HS-5 (cell line): Measurements from ENCODE around the gene PDRG1.
"Not testable (repeated sequence)": the region's sequence is repeated elsewhere in the genome, so short reads cannot be mapped to it uniquely, and the experiment has no call there.

Source experiments
- DNase-seq: peaks from one replicate; pipeline ENCODE4 v3.0.0-alpha.2; 2012; ENCODE audit warnings: low read depth

The PDRG1 gene

GRCh38 chr20:31966991-31967655, 15.3 kb upstream of the PDRG1 start:
- no peak for DNase-seq

- DNase-seq: no peak
Observed at GRCh38 chr20:31963889-31964288, 12.0 kb upstream of the PDRG1 start.

GRCh38 chr20:31962761-31963160, 10.9 kb upstream of the PDRG1 start:
- no peak for DNase-seq

- no peak for DNase-seq
Observed at GRCh38 chr20:31956556-31957526, 5.0 kb upstream of the PDRG1 start.

- no peak for DNase-seq
Observed at GRCh38 chr20:31954500-31954899, 2.7 kb upstream of the PDRG1 start.

DNA sequence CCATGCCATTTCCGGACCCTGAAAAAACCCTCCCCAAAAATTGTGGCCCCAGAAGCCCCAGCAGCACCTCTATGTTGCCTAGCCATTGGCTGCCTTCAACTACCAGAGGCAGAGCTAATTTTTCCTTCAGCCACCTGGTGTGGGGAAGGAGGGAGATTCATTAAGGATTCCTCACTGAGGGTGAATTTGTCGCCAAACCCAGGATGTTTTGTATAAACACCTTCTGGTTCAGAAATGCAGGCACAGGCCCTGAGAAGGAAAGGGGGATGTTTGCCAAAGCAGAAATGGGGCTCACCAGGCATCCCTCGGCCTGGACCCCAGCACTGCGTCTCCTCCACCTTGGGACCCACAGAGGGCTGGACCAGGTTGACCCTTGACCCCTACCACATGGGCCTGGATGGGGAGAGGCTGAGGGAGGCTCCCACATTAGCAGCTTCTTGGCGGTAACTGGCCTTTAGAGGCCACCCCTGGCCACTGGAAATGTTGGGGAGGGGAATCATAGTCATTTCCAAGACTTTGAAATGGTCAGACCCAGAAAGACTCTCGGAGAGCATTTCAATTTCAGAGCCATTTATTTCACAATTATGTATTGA, 1.8 kb upstream of the PDRG1 start:
- DNase-seq: no peak

GRCh38 chr20:31951203-31951529, 680 bp downstream of the PDRG1 start:
- DNase-seq: no peak

DNA sequence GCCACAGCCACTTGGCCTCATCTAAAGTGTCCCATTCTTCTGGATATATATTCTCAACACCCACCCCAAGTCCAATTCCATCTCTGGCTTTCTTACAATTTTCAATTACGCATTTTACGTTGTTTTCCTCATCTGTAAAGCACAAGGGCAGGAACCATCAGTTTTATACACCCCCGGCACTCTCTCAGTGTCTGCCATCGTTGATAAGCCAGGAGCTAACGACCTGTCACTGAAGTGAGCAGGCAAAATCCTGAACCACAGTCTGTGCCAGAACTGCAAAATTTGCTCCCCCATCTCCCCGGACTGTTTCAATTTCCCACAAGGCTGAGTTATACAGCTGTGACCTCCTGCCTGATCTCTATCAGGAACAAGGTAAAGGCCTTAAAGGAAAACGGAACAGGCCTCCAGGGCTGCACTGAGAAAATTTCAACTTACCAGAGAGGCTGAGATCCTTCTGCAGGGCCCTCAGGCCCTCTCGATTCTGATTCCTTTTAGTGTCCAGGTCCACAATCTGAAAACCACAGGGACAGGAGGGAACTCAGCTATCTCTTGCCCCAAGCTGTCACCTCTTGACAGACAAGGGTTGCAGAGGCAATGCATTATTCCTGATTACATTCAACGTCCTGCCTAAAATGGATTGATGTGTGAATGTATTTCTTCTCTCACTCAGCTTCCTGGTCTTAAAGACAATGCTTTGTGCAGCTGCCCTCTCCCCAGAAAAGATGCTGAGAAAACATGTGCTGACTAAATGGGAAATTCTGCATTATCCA, 1.8 kb downstream of the PDRG1 start:
- DNase-seq: no peak

- no peak for DNase-seq
Observed at GRCh38 chr20:31948008-31948407, 3.8 kb downstream of the PDRG1 start.

DNA sequence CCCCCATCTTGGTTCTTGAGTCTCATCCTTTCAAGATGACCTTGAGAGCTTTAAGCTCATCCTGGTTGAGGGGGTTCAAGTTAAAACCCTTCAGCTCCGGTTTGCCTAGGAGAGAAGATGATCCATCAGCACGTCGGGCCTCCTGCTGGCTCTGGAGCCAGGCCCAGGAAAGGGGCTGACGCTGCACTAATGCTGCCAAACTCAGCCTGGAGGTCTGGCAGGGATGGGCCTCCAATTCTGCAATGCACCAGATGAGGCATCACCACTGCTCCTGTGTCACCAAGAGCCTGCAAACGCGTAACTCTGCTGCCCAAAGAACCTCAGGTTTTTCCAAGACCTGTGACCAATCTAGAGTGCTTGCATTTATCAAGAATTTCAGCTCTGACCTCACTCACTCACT, 6.1 kb downstream of the PDRG1 start:
- DNase-seq: no peak

GRCh38 chr20:31945319-31945718, 6.5 kb downstream of the PDRG1 start:
- DNase-seq: no peak

GRCh38 chr20:31943052-31943471, 8.8 kb downstream of the PDRG1 start:
- no peak for DNase-seq

DNA sequence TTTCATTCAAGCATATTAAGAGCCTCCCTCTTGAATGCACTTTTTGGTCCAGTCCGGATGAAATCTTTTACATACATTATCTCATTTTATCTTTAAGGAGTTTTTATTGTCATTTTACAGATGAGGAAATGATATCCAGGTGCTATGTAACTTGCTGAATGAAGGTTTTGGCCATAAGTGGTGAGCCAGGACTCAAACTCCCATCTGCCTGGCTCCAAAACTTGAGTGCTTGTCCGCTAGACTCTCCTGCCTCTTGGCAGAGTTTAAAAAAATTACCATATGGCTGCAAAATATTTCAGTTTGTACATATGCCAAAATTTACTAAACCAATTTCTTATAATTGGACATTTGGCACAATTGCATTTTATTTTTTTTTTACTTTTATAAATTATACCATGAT, 12.2 kb downstream of the PDRG1 start:
- DNase-seq: no peak

DNA sequence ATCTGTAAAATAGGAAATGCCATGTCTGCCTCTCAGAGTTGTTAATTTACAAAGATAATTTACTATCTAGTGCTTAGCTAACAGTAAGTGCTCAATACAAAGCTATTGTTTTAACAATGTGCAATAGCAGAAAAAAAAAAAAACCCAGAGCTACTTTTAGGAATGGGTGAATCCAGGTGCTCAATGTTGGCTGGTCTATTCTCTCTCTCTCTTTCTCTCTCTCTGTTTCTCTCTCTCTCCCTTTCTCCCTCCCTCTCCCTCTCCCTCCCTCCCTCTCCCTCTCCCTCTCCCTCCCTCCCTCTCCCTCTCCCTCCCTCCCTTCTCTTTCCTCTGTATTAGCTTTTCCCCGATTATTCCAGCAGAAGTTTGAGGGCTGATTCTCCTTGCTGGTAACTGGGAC, 14.0 kb downstream of the PDRG1 start:
- DNase-seq: no peak

- DNase-seq: no peak
Observed at GRCh38 chr20:31936420-31936819, 15.4 kb downstream of the PDRG1 start.

DNA sequence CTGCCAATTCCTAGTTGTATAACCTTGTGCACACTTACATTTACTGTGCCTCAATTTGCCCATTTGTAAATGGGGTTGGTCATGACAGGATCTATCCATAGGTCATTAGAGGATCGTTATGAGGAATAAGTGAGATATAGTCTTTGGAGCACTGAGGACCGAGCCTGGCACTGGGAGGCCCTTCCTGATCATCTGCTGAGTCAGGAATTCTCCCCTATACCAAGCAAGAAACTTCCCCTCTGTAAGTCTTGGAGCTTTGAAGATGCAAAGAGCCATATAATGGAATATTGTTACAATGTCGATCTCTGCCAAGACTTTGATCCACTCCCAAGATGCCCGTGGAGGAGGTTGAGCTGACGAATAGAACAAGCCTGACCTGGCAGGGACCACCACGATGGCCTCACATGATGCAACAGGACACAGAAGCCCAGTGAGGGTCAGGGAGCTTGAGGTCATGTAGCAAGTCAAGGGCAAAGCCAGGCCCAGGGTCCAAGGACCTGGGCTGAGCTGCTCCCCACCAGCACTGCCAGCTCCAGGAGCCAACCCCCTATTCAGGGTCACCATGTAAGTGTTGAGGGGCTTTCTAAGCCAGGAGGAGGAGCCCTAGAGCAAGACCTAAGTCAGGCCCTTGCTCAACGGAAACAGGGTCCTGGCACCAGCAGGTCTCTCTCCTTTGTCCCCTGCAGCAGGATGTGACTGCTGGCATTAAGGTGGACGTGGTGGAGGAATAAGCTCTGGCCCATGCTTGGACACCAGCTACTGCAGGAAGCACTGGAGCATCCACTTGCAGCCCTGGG, 16.7 kb downstream of the PDRG1 start:
- no peak for DNase-seq

DNA sequence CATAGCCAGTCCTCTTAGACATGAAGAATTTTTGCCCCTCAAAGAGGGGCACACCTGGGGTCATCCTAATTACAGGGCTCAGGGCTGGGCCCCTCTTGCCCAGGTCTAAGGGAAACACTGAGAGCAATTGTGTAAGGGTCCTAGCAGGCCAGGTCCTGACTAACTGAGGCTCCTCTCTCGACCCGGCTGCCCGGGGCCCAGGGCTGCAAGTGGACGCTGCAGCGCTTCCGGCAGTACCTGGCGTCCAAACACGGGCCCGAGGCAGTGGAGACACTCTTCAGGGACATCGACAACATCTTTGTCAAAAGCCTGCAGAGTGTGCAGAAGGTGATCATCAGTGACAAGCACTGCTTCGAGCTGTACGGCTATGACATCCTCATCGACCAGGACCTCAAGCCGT, 17.4 kb downstream of the PDRG1 start:
- DNase-seq: no peak

DNA sequence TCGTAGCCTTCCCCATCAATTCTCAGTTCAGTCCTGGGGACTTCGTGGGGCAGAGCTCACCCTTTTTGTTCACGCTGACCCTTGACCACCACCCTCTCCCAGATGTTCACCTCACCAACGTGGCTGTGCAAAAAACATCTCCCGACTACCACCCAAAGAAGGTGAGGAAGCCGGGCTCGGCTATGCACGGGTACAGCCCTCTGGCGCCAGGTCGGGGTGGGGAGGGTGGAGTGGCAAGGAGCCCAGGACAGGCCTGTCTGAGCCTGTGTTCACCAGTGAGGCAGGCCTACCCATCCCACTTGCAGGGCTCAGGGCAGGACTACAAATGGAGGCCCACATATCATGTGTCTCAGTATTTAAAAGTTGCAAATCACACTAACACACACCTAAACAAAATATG, 18.1 kb downstream of the PDRG1 start:
- DNase-seq: no peak

DNA sequence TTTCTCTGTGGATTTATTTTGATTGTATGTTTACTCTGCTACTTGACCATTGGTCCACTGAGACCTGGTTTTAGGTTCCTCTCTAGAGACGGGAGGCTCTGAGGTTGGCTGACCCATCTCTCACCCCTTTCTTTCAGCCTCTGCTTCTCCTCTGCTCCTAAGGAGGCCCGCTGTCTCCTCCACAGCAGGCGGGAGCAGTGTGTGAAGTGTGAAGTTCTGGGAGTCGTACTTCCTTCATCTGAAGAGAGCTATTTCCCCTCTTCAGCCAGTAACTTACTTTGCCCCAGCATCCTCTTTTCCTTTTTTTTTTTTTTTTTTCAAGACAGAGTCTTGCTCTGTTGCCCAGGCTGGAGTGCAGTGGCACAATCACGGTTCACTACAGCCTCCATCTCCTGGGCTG, 21.1 kb downstream of the PDRG1 start:
- DNase-seq: no peak

- not testable (repeated sequence) for DNase-seq
Observed at GRCh38 chr20:31929631-31930030, 22.2 kb downstream of the PDRG1 start.

DNA sequence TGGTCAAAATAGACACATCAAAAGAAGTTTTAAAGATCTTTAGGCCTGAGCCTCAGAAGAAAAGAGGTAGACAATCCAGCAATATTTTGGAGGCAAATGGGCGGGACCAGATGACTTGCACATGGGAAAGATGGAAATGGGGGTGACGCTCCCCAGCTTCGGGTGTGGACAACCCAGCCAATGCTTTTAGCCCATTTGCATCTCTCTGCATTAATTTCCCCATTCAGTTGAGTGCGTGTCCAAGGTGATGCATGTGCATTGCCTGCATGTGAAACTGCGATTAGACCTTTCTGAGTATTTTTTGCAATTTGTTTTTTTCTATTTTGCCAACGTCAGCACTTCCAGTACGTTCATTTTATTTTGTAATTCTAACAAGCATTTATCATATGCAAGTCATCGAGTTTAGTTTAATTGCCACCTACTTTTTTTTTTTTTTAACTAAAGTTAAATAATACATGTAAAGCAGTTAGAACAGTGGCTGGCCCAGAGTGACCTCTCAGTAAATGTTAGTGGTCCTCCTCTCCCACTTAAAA, 24.2 kb downstream of the PDRG1 start:
- no peak for DNase-seq
